A673 (cell line): ENCODE measurements around the gene IGLL5. TPM values are rescaled to one million over a fixed set of nuclear protein-coding genes. Genes with fewer than 3 reads are reported as not detected.

Experiments used
- BruUV-seq: library from RNA; stranded (reverse); fragments of 400-500 nt; replicated peaks from 2 replicates; lab custom pipeline; 2021; lab: Mats Ljungman, UMichigan
- CTCF ChIA-PET: fragments of 300-600 bp; sonication (Branson Sonifier 250); formaldehyde crosslinking; loops from one replicate; lab custom pipeline; 2022; ENCODE audit warnings: antibody characterized with exemption; lab: Charles Lee
- POLR2A ChIA-PET: fragments of 300-600 bp; sonication (Branson Sonifier 250); formaldehyde crosslinking; loops from one replicate; lab custom pipeline; 2022; ENCODE audit warnings: antibody characterized with exemption; ENCODE audit not compliant: low non-redundant PET; lab: Charles Lee
- DNase-seq: peaks from one replicate; pipeline ENCODE4 v3.0.0-alpha.2; 2015; ENCODE audit warnings: low spot score
- H3K27ac ChIP-seq: fragments of 200-600 bp; sonication (generic); 2 replicates; pipeline ENCODE4 v1.5.1; 2016; ENCODE audit warnings: mixed run types, low read depth, mild to moderate bottlenecking, mixed read lengths, antibody characterized with exemption, low read length; ENCODE audit not compliant: poor library complexity, severe bottlenecking
- H3K27me3 ChIP-seq: fragments of 200-600 bp; sonication (generic); replicated peaks from 2 replicates; pipeline ENCODE4 v1.6.1; 2017; ENCODE audit warnings: mixed run types, low read depth, mild to moderate bottlenecking, mixed read lengths, antibody characterized with exemption, low read length; ENCODE audit not compliant: insufficient read depth, poor library complexity
- H3K36me3 ChIP-seq: fragments of 200-600 bp; sonication (generic); 2 replicates; pipeline ENCODE4 v1.6.1; 2016; ENCODE audit warnings: mixed run types, mild to moderate bottlenecking, mixed read lengths, antibody characterized with exemption, low read length; ENCODE audit not compliant: insufficient read depth, poor library complexity, severe bottlenecking
- H3K4me1 ChIP-seq: fragments of 200-600 bp; sonication (generic); 2 replicates; pipeline ENCODE4 v1.6.1; 2017; ENCODE audit warnings: mixed run types, mild to moderate bottlenecking, mixed read lengths, antibody characterized with exemption, low read length; ENCODE audit not compliant: insufficient read depth, poor library complexity, severe bottlenecking
- H3K4me3 ChIP-seq: fragments of 200-600 bp; sonication (generic); 2 replicates; pipeline ENCODE4 v1.5.1; 2016; ENCODE audit warnings: low read depth, mixed run types, mild to moderate bottlenecking, mixed read lengths, low read length; ENCODE audit not compliant: poor library complexity, severe bottlenecking
- H3K9me3 ChIP-seq: fragments of 200-600 bp; sonication (generic); 2 replicates; pipeline ENCODE4 v1.6.1; 2016; ENCODE audit warnings: mixed run types, low read depth, mild to moderate bottlenecking, mixed read lengths, antibody characterized with exemption, low read length; ENCODE audit not compliant: poor library complexity, severe bottlenecking
- EZH2 ChIP-seq: fragments of 200-600 bp; sonication (generic); IDR thresholded peaks from 2 replicates; pipeline ENCODE4 v1.6.1; 2017; ENCODE audit warnings: borderline replicate concordance, low read depth, mild to moderate bottlenecking, mixed read lengths, antibody characterized with exemption, low read length; ENCODE audit not compliant: poor library complexity, severe bottlenecking
- intact Hi-C: fragments of 100-400 bp; cut with micrococcal nuclease; formaldehyde crosslinking; loops from one replicate; pipeline ENCODE4 v1.10.0; 2022; ENCODE audit not compliant: unreplicated experiment
- total RNA-seq: library from RNA; stranded (reverse); gene quantifications from 2 replicates; pipeline ENCODE4 v1.2.3, GENCODE V29; 2021
- TF ChIP-seq, protein P1 (sequence below): fragments of 300-800, 200-600 bp; sonication (generic); conservative IDR thresholded peaks from 2 replicates; pipeline ENCODE4 v1.5.1; 2017; ENCODE audit warnings: low read depth, mild to moderate bottlenecking, antibody characterized with exemption, low read length, moderate library complexity, mixed read lengths

Gene IGLL5
- total RNA-seq, 1 experiment from 2014 or later: not detected

DNA sequence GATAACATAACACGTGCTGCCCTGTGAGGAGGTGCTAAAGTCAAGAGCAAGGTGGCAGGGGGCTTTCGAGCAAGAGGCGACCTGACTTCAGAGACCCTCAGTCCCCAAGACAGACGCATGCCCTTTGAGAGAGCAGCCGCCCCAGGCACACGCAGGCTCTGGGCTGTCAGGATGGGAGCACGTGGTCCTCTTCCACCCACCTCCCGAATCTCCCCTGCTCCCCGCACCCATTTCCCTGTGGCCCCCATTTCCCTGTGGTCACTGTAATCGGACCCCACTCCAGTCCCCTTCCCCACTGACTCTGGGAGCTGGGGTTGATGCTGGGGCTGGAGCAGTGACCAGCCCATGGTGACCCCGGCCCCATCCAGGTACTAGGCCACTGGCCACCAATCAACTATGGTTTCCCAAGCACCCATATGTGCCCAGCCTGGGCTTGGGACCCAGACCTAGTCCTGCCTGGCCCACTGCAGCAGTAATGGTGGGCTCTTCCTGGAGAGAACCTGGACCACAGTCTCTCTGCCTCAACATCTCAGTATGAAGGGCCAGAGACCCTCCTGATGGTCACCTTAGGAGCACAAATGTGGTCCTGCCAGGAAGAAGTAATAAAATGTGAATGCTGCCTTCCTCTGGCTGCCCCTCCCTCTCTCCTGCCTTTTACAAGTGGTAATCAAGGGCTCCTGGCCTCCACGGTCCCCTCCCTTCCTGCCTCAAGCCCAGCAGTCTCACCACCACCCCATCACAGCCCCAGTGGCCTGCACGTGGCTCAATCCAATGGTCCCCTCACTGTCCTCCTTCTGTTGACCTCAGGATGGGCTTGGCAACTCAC, 39.0 kb downstream of the IGLL5 start:
- Histone ChIP-seq H3K27ac (no peak overlapping the region), H3K4me3 (no peak overlapping the region), H3K9me3 (no peaks in the 10 kb centered on the region), H3K27me3 (no peaks in the 10 kb centered on the region), H3K36me3 (no peaks in the 10 kb centered on the region), H3K4me1 (no peaks in the 10 kb centered on the region)
- intact Hi-C loops: no loop called here
- DNase-seq: no peak
- ChIA-PET CTCF (no interaction called here), POLR2A (no interaction called here)
- BruUV-seq: no TSS peak
- no peak for TF ChIP-seq EZH2
- TF ChIP-seq, protein P1, sequence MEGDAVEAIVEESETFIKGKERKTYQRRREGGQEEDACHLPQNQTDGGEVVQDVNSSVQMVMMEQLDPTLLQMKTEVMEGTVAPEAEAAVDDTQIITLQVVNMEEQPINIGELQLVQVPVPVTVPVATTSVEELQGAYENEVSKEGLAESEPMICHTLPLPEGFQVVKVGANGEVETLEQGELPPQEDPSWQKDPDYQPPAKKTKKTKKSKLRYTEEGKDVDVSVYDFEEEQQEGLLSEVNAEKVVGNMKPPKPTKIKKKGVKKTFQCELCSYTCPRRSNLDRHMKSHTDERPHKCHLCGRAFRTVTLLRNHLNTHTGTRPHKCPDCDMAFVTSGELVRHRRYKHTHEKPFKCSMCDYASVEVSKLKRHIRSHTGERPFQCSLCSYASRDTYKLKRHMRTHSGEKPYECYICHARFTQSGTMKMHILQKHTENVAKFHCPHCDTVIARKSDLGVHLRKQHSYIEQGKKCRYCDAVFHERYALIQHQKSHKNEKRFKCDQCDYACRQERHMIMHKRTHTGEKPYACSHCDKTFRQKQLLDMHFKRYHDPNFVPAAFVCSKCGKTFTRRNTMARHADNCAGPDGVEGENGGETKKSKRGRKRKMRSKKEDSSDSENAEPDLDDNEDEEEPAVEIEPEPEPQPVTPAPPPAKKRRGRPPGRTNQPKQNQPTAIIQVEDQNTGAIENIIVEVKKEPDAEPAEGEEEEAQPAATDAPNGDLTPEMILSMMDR: no peak

DNA sequence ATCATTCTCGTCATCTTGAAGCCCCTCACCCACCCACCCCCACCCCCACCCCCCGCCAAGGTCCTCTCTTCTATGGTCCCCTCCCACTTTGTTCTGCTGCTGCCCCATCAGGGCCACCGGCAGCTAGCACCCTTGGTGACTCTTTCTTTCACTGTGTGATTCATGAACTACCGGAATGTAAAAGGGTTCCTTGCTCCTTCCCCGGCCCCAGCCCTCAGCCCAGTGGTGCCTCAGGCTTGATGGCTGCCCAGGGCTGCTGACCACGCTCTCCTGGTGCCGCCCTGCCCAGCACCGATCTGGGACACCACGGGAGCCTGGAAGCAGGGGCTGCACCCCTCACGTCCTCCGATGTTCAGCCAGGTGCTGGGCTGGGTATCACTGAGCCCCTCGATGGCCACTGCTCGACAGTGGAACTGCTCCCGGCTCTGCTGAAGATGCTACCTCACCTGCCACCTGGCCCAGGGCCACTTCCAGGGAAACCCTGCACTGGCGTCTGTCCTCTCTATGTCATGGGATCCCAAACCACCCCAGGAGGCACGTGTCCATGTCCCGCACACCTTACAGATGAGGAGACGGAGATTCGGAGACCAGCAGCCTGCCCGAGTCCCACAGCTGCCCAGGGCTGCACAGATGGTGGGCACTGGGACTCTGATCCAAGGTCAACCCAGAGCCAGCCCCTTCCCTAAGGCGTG, 39.7 kb downstream of the IGLL5 start:
- no peak overlapping the region for H3K27ac ChIP-seq
- intact Hi-C loops: no loop called here
- POLR2A ChIA-PET: no interaction called here
- no peaks in the 10 kb centered on the region for H3K27me3 ChIP-seq
- no peak for DNase-seq
- H3K4me3 ChIP-seq: no peak overlapping the region
- no TSS peak for BruUV-seq
- CTCF ChIA-PET: no interaction called here
- H3K36me3 ChIP-seq: no peaks in the 10 kb centered on the region
- TF ChIP-seq, protein P1: no peak
- no peak for TF ChIP-seq EZH2
- H3K4me1 ChIP-seq: no peaks in the 10 kb centered on the region
- H3K9me3 ChIP-seq: no peaks in the 10 kb centered on the region

DNA sequence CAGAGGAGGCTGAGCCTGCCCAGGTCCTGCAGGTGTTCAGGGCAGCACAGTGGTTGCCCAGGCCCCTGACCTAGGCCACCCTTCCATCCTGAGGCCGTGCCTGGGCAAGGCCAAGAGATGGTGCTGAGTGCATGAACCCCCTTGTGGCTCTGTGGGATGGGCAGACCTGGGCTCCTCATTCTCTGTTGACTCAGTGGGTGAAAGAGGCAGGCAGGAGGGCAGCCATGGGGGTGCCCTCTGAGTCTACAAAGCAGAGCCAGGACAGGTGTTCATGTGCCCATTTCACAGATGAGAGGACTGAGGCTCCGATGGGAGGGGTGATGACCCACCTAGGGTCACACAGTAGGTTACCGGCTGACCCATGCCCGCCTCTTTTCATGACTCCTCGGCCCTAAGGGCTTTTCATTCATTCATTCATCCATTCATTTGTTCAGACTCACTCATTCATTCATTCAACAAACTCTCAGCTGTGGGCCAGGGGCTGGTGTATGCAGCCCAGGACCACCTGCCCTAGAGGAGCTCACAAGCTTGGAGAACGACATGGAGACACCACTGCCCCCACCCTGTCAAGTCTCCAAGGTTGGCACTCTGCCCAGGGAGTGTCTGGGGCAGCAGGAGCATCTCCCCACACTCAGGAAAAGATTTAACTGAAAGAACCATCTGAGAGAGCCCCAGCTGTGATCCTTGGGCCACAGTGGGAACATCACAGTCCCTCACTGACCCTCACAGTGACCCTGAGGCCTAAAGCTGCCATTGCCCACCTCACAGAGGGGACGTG, 40.5 kb downstream of the IGLL5 start:
- H3K4me1 ChIP-seq: no peaks in the 10 kb centered on the region
- POLR2A ChIA-PET: no interaction called here
- intact Hi-C loops: no loop called here
- no peak overlapping the region for H3K4me3 ChIP-seq
- no peak for DNase-seq
- H3K9me3 ChIP-seq: no peaks in the 10 kb centered on the region
- CTCF ChIA-PET: no interaction called here
- H3K27me3 ChIP-seq: no peaks in the 10 kb centered on the region
- BruUV-seq: no TSS peak
- no peaks in the 10 kb centered on the region for H3K36me3 ChIP-seq
- no peak overlapping the region for H3K27ac ChIP-seq
- TF ChIP-seq, protein P1: no peak
- TF ChIP-seq EZH2: no peak
